Osteoblast (primary cell): Measurements from ENCODE around the gene ADH7. TPM values are rescaled to one million over a fixed set of nuclear protein-coding genes. Genes with fewer than 3 reads are reported as not detected.
"Not testable (repeated sequence)": the region's sequence is repeated elsewhere in the genome, so short reads cannot be mapped to it uniquely, and the experiment has no call there.

Experiments used
- DNase-seq: peaks from one replicate; pipeline ENCODE4 v3.0.0; 2011; ENCODE audit warnings: low spot score, mixed read lengths; ENCODE audit not compliant: insufficient read length; ENCODE audit errors: missing footprints
- H2AFZ ChIP-seq: 2 replicates; pipeline ENCODE4 v1.6.0; 2011; ENCODE audit warnings: mild to moderate bottlenecking, low read length
- H3K27ac ChIP-seq: 2 replicates; pipeline ENCODE4 v1.5.1; 2011; ENCODE audit warnings: mild to moderate bottlenecking, low read depth, low read length, moderate library complexity
- H3K27me3 ChIP-seq: 2 replicates; pipeline ENCODE4 v1.6.0; 2012; ENCODE audit warnings: mild to moderate bottlenecking, control low read depth, inconsistent platforms, low read length, moderate library complexity; ENCODE audit not compliant: insufficient read depth
- H3K36me3 ChIP-seq: 2 replicates; pipeline ENCODE4 v1.5.1; 2011; ENCODE audit warnings: mild to moderate bottlenecking, low read length, control low read depth, moderate library complexity; ENCODE audit not compliant: insufficient read depth
- H3K4me1 ChIP-seq: 2 replicates; pipeline ENCODE4 v1.5.1; 2011; ENCODE audit warnings: mild to moderate bottlenecking, low read length, control low read depth, moderate library complexity; ENCODE audit not compliant: insufficient read depth
- H3K4me2 ChIP-seq: 2 replicates; pipeline ENCODE4 v1.6.0; 2011; ENCODE audit warnings: mild to moderate bottlenecking, low read length; ENCODE audit not compliant: insufficient read depth
- H3K4me3 ChIP-seq: fragments of 200-600 bp; sonication (generic); 3 replicates; pipeline ENCODE4 v1.5.1; 2012; ENCODE audit warnings: mild to moderate bottlenecking, low read length, inconsistent platforms; ENCODE audit not compliant: insufficient read depth
- H3K79me2 ChIP-seq: 2 replicates; pipeline ENCODE4 v1.6.0; 2012; ENCODE audit warnings: mild to moderate bottlenecking, low read length, control low read depth, inconsistent platforms; ENCODE audit not compliant: insufficient read depth
- H3K9me3 ChIP-seq: 2 replicates; pipeline ENCODE4 v1.5.1; 2011; ENCODE audit warnings: low read depth, low read length, control low read depth
- H4K20me1 ChIP-seq: 2 replicates; pipeline ENCODE4 v1.6.0; 2012; ENCODE audit warnings: mild to moderate bottlenecking, low read length, control low read depth; ENCODE audit not compliant: insufficient read depth
- total RNA-seq: library from RNA; depleted of rRNA; stranded (reverse); fragments of >200 nt; gene quantifications from 2 replicates; pipeline ENCODE4 v1.2.3, GENCODE V29; 2012
- TF ChIP-seq, protein P1 (sequence below): IDR thresholded peaks from 2 replicates; pipeline ENCODE4 v1.5.1; 2011; ENCODE audit warnings: mild to moderate bottlenecking, low read depth, low read length, moderate library complexity; ENCODE audit errors: extremely low read depth

The ADH7 gene
- total RNA-seq, 1 donor: not detected

DNA sequence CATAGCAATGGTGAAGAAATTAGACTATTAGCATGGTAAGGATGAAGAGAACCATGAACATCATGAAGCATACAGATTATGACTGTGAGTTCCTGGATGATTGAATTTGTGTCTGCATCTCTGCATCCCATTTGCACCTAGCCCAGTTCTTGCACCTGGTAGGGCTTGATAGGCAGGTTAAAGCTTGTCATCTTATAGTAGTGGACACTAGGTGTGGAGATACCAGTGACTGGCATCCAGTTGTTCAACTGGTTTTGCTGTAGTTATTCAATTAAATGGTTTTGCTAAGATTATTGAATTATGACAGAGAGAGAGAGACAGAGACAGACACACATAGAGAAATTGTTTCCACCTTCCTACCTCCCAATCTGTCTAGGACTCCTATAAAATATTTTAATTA, 5.0 kb downstream of the ADH7 start:
- Histone ChIP-seq H3K9me3 (no peaks in the 10 kb centered on the region), H2AFZ (no peak overlapping the region), H3K4me3 (no peak overlapping the region), H3K79me2 (no peaks in the 10 kb centered on the region), H3K4me2 (no peak overlapping the region), H3K27me3 (peaks cover 2% of the 10 kb centered on the region), H3K36me3 (no peaks in the 10 kb centered on the region), H4K20me1 (no peaks in the 10 kb centered on the region), H3K27ac (no peak overlapping the region), H3K4me1 (no peaks in the 10 kb centered on the region)
- no peak for DNase-seq
- TF ChIP-seq, protein P1, sequence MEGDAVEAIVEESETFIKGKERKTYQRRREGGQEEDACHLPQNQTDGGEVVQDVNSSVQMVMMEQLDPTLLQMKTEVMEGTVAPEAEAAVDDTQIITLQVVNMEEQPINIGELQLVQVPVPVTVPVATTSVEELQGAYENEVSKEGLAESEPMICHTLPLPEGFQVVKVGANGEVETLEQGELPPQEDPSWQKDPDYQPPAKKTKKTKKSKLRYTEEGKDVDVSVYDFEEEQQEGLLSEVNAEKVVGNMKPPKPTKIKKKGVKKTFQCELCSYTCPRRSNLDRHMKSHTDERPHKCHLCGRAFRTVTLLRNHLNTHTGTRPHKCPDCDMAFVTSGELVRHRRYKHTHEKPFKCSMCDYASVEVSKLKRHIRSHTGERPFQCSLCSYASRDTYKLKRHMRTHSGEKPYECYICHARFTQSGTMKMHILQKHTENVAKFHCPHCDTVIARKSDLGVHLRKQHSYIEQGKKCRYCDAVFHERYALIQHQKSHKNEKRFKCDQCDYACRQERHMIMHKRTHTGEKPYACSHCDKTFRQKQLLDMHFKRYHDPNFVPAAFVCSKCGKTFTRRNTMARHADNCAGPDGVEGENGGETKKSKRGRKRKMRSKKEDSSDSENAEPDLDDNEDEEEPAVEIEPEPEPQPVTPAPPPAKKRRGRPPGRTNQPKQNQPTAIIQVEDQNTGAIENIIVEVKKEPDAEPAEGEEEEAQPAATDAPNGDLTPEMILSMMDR: no peak

DNA sequence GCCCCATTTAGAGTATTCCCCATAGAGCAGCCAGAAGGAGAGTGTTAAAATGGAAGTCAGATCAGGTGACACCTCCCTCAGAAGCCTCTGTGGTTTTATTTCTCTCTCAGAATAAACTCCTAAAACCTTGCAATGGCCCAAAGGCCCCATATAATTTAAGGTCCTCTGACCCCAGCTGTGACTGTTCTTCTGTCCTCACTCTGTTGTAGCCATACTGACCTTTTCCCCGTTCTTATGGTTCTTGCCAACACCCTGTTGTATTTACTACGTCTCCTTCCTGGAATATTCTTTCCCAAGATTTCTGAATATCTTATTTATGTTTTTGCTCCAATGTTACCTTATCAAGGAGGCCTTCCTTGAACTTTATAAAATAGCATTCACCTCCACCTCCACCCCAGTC, 18.0 kb downstream of the ADH7 start:
- Histone ChIP-seq H2AFZ (no peak overlapping the region), H4K20me1 (no peaks in the 10 kb centered on the region), H3K27ac (no peak overlapping the region), H3K4me3 (no peak overlapping the region), H3K4me1 (no peaks in the 10 kb centered on the region), H3K79me2 (no peaks in the 10 kb centered on the region), H3K9me3 (no peaks in the 10 kb centered on the region), H3K27me3 (no peaks in the 10 kb centered on the region), H3K36me3 (no peaks in the 10 kb centered on the region), H3K4me2 (no peak overlapping the region)
- TF ChIP-seq, protein P1: no peak
- no peak for DNase-seq

DNA sequence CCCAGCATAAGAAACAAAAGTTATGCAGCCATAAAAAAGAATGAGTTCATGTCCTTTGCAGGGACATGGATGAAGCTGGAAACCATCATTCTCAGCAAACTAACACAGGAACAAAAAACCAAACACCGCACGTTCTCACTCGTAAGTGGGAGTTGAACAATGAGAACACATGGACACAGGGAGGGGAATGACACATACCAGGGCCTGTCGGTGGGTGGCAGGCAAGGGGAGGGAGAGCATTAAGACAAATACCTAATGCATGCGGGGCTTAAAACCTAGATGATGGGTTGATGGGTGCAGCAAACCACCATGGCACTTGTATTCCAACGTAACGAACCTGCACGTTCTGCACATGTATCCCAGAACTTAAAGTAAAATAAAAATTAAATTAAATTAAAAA, 19.4 kb downstream of the ADH7 start:
- not testable (repeated sequence) for H3K36me3 ChIP-seq, H3K27me3 ChIP-seq, H2AFZ ChIP-seq, H4K20me1 ChIP-seq, H3K79me2 ChIP-seq, H3K4me2 ChIP-seq, H3K9me3 ChIP-seq, H3K27ac ChIP-seq, H3K4me3 ChIP-seq, H3K4me1 ChIP-seq, DNase-seq

DNA sequence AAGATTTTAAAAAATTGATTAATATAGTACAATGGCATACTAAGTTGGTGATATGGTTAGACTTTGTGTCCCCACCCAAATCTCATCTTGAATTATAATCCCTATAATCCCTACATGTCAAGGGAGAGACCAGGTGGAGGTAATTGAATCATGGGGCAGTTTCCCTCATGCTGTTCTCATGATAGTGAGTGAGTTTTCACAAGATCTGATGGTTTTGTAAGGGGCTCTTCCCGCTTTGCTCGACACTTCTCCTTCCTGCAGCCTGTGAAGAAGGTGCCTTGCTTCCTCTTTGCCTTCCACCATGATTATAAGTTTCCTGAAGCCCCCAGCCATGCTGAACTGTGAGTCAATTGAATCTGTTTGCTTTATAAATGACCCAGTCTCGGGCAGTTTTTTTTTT, 20.2 kb downstream of the ADH7 start:
- not testable (repeated sequence) for H3K4me3 ChIP-seq, H3K4me2 ChIP-seq, H3K27ac ChIP-seq, H4K20me1 ChIP-seq, H3K4me1 ChIP-seq, H3K9me3 ChIP-seq, H3K79me2 ChIP-seq, H3K27me3 ChIP-seq, H3K36me3 ChIP-seq, H2AFZ ChIP-seq, DNase-seq

DNA sequence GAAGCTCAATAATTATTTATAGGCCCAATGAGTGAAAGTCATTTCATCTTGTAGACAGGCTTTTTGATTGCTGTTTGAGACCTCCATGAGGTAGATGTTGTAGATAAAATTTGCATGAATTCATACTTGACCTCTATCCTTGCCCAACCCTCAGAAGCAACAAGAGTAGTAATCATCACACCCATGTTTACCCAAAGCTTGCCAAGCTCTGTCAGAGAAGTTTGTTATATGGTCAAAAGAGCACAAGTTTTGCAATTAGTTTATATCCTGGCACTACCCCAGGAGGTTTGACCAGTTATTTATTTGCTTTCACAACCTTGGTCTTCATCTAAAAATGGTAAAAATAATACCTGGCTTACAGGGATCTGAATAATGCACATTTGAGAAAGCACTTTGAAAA, 20.7 kb downstream of the ADH7 start:
- H3K9me3 ChIP-seq: no peaks in the 10 kb centered on the region
- H3K79me2 ChIP-seq: no peaks in the 10 kb centered on the region
- no peak for DNase-seq
- H3K27me3 ChIP-seq: no peaks in the 10 kb centered on the region
- H3K27ac ChIP-seq: no peak overlapping the region
- H3K4me2 ChIP-seq: no peak overlapping the region
- TF ChIP-seq, protein P1: no peak
- no peak overlapping the region for H2AFZ ChIP-seq
- H3K4me1 ChIP-seq: no peaks in the 10 kb centered on the region
- H4K20me1 ChIP-seq: no peaks in the 10 kb centered on the region
- no peaks in the 10 kb centered on the region for H3K36me3 ChIP-seq
- H3K4me3 ChIP-seq: no peak overlapping the region
